Measurements from ENCODE around the gene NELL2.
A peak's percentile ranks its signal among the peaks of the same experiment; 100 is the strongest.
"Not testable (repeated sequence)": the region's sequence is repeated elsewhere in the genome, so short reads cannot be mapped to it uniquely, and the experiment has no call there.

NELL2 gene

GRCh38 chr12:44875954-44876543, at the start of gene NELL2:
NELL2 (minus strand) TSS chr12:44876315; CDS start chr12:44875869, 446 bp downstream.
- peak; percentile 74 for DNase-seq

- DNase-seq: no peak
Observed at GRCh38 chr12:44921736-44922135, 45.6 kb upstream of the NELL2 start.

GRCh38 chr12:44917141-44917540, 41.0 kb upstream of the NELL2 start:
- DNase-seq: no peak

GRCh38 chr12:44915958-44916357, 39.8 kb upstream of the NELL2 start:
- no peak for DNase-seq

- no peak for DNase-seq
Observed at GRCh38 chr12:44904321-44904720, 28.2 kb upstream of the NELL2 start.

- DNase-seq: not testable (repeated sequence)
Observed at GRCh38 chr12:44898108-44898507, 22.0 kb upstream of the NELL2 start.

GRCh38 chr12:44889926-44890325, 13.8 kb upstream of the NELL2 start:
- DNase-seq: no peak

GRCh38 chr12:44889162-44889561, 13.0 kb upstream of the NELL2 start:
- no peak for DNase-seq

GRCh38 chr12:44885902-44886301, 9.8 kb upstream of the NELL2 start:
- no peak for DNase-seq

GRCh38 chr12:44881197-44881596, 5.1 kb upstream of the NELL2 start:
- DNase-seq: no peak

- DNase-seq: peak; percentile 50
Observed at GRCh38 chr12:44876544-44877410, 662 bp upstream of the NELL2 start.

- peak; percentile 16 for DNase-seq
Observed at GRCh38 chr12:44875417-44875953, 630 bp downstream of the NELL2 start.

- DNase-seq: peak; percentile 42
Observed at GRCh38 chr12:44874981-44875416, 1.1 kb downstream of the NELL2 start.

- DNase-seq: peak; percentile 61
Observed at GRCh38 chr12:44873898-44874297, 2.2 kb downstream of the NELL2 start.

GRCh38 chr12:44869503-44869902, 6.6 kb downstream of the NELL2 start:
- no peak for DNase-seq

GRCh38 chr12:44863867-44864266, 12.2 kb downstream of the NELL2 start:
- peak; percentile 50 for DNase-seq

- DNase-seq: no peak
Observed at GRCh38 chr12:44859998-44860689, 16.0 kb downstream of the NELL2 start.

GRCh38 chr12:44858226-44858855, 17.8 kb downstream of the NELL2 start:
- no peak for DNase-seq

GRCh38 chr12:44852483-44852882, 23.6 kb downstream of the NELL2 start:
- DNase-seq: no peak

- DNase-seq: no peak
Observed at GRCh38 chr12:44851586-44851985, 24.5 kb downstream of the NELL2 start.

- no peak for DNase-seq
Observed at GRCh38 chr12:44848703-44849085, 27.4 kb downstream of the NELL2 start.

GRCh38 chr12:44847888-44848702, 28.0 kb downstream of the NELL2 start:
- peak; percentile 85 for DNase-seq
